Karpas-422 (cell line): ENCODE data around the gene CCDC178. TPM values are rescaled to one million over a fixed set of nuclear protein-coding genes. Genes with fewer than 3 reads are reported as not detected.
A peak's percentile ranks its signal among the peaks of the same experiment; 100 is the strongest.

ENCODE experiments used
- DNase-seq: peaks from one replicate; pipeline ENCODE4 v3.0.0-alpha.2; 2015
- H2AFZ ChIP-seq: fragments of 200-600 bp; sonication (generic); 2 replicates; pipeline ENCODE4 v1.6.1; 2014; ENCODE audit warnings: antibody characterized with exemption, low read length, mixed read lengths
- H3K27ac ChIP-seq: fragments of 200-600 bp; sonication (generic); 2 replicates; pipeline ENCODE4 v1.5.1; 2014; ENCODE audit warnings: mild to moderate bottlenecking, low read length, moderate library complexity
- H3K27me3 ChIP-seq: fragments of 200-600 bp; sonication (generic); 2 replicates; pipeline ENCODE4 v1.6.1; 2014; ENCODE audit warnings: low read length, mixed read lengths
- H3K36me3 ChIP-seq: fragments of 200-600 bp; sonication (generic); 2 replicates; pipeline ENCODE4 v1.6.1; 2014; ENCODE audit warnings: low read length, mixed read lengths; ENCODE audit not compliant: insufficient read depth
- H3K4me1 ChIP-seq: fragments of 200-600 bp; sonication (generic); 2 replicates; pipeline ENCODE4 v1.6.1; 2014; ENCODE audit warnings: mild to moderate bottlenecking, low read length, mixed read lengths
- H3K4me2 ChIP-seq: fragments of 200-600 bp; sonication (generic); 2 replicates; pipeline ENCODE4 v1.6.1; 2014; ENCODE audit warnings: low read length, low read depth, mild to moderate bottlenecking; ENCODE audit not compliant: poor library complexity, severe bottlenecking
- H3K4me3 ChIP-seq: fragments of 200-600 bp; sonication (generic); 2 replicates; pipeline ENCODE4 v1.5.1; 2014; ENCODE audit warnings: mild to moderate bottlenecking, antibody characterized with exemption, low read length, mixed read lengths
- H3K79me2 ChIP-seq: fragments of 200-600 bp; sonication (generic); 2 replicates; pipeline ENCODE4 v1.6.1; 2014; ENCODE audit warnings: mild to moderate bottlenecking, low read length, mixed read lengths
- H3K9ac ChIP-seq: fragments of 200-600 bp; sonication (generic); 2 replicates; pipeline ENCODE4 v1.6.0; 2014; ENCODE audit warnings: low read length
- H3K9me2 ChIP-seq: fragments of 200-600 bp; sonication (generic), shearing (Covaris generic); replicated peaks from 2 replicates; pipeline ENCODE4 v1.6.0; 2014; ENCODE audit warnings: mild to moderate bottlenecking, low read length, moderate library complexity; ENCODE audit not compliant: insufficient read depth
- H3K9me3 ChIP-seq: fragments of 300-700, 200-600 bp; sonication (generic); 2 replicates; pipeline ENCODE4 v1.6.1; 2014; ENCODE audit warnings: low read length, mixed read lengths
- H4K20me1 ChIP-seq: fragments of 200-600 bp; sonication (generic); 2 replicates; pipeline ENCODE4 v1.6.1; 2014; ENCODE audit warnings: mild to moderate bottlenecking, antibody characterized with exemption, low read length, low read depth; ENCODE audit not compliant: insufficient read depth
- total RNA-seq: library from RNA; depleted of rRNA; stranded (reverse); fragments of >200 nt; shearing (Covaris generic); gene quantifications from 2 replicates; pipeline ENCODE4 v1.2.3, GENCODE V29; 2014; ENCODE audit warnings: low replicate concordance

Gene CCDC178
- total RNA-seq, 1 experiment from 2014 or later = not detected

GRCh38 chr18:33231474-33232317, 208.8 kb downstream of the CCDC178 start:
- Histone ChIP-seq H3K4me1 (no peaks in the 10 kb centered on the region), H3K9me3 (no peaks in the 10 kb centered on the region), H3K36me3 (no peaks in the 10 kb centered on the region), H3K27ac (no peak overlapping the region), H3K4me2 (no peak overlapping the region), H3K27me3 (no peaks in the 10 kb centered on the region), H3K9me2 (no peaks in the 10 kb centered on the region), H2AFZ (no peak overlapping the region), H3K4me3 (no peak overlapping the region), H3K9ac (no peak overlapping the region), H4K20me1 (no peaks in the 10 kb centered on the region), H3K79me2 (no peaks in the 10 kb centered on the region)
- peak; percentile 87 for DNase-seq

DNA sequence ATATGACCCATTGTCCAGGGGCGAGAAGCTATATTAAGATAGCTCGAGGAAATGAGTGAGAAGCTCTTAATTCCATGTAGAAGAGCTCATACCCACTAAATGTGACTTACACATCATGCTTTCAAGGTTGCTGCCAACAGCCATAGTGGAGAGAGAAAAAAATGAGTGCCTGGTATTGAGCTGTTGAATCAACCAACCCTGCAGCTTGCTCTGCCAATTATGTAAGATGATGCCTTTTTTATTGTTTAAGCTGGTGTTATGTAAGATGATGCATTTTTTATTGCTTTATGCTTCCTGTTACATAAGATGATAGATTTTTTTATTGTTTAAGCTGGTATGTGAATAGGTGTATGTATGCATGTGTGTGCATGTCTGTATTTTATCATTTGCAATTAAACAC, 228.2 kb downstream of the CCDC178 start:
- no peak overlapping the region for H2AFZ ChIP-seq
- no peaks in the 10 kb centered on the region for H4K20me1 ChIP-seq
- no peak overlapping the region for H3K4me3 ChIP-seq
- no peak for DNase-seq
- no peaks in the 10 kb centered on the region for H3K4me1 ChIP-seq
- H3K4me2 ChIP-seq = no peak overlapping the region
- no peak overlapping the region for H3K9ac ChIP-seq
- H3K79me2 ChIP-seq = no peaks in the 10 kb centered on the region
- H3K27ac ChIP-seq = no peak overlapping the region
- no peaks in the 10 kb centered on the region for H3K9me3 ChIP-seq
- H3K27me3 ChIP-seq = no peaks in the 10 kb centered on the region
- no peaks in the 10 kb centered on the region for H3K36me3 ChIP-seq
- H3K9me2 ChIP-seq = no peaks in the 10 kb centered on the region

DNA sequence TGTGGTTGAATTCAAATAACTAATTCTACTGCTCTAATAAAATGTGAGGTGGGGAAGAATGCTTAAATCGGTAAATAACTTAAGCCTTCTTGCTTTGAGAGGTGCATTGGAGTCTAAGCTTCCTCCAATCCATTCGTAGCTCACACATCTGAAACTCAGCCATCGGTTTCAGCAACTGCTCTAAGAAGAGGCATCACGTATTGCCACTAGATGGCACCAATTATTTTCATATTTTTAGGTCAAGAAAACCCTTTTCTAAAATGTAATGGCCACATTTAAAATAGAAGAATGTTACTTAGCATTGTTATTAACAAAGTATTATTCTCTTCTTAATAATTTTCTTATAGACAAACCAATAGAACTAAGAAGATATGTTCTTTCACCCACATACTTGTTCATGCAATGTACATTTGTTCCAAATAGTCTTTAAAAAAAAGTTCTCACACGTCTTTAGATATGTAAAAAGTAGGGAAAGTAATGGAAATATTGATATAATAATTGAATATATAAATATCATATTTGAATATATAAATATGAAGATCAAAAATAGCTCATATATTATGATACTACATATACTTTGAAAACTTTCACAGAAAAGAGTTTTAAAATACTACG, 229.8 kb downstream of the CCDC178 start:
- Histone ChIP-seq H3K9ac (no peak overlapping the region), H3K27me3 (no peaks in the 10 kb centered on the region), H2AFZ (no peak overlapping the region), H3K4me1 (no peaks in the 10 kb centered on the region), H3K9me3 (no peaks in the 10 kb centered on the region), H4K20me1 (no peaks in the 10 kb centered on the region), H3K27ac (no peak overlapping the region), H3K9me2 (no peaks in the 10 kb centered on the region), H3K36me3 (no peaks in the 10 kb centered on the region), H3K4me3 (no peak overlapping the region), H3K4me2 (no peak overlapping the region), H3K79me2 (no peaks in the 10 kb centered on the region)
- DNase-seq = peak; percentile 77

DNA sequence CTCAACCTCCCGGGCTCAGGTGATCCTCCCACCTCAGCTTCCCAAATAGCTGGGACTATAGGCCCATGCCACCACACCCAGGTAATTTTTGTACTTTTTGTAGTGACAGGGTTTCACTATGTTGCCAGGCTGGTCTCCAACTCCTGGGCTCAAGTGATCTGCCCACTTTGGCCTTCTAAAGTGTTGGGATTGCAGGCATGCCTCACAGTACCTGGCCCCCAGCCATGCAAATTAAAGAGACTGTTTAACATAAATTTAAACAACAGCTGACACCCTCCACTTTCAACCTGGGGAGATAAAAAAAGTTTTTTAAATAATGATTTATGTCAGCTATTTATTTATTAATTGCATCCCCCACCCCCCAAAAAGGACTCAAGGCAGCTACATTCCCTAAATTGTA, 234.7 kb downstream of the CCDC178 start:
- H3K27me3 ChIP-seq = no peaks in the 10 kb centered on the region
- no peaks in the 10 kb centered on the region for H3K9me3 ChIP-seq
- no peak overlapping the region for H3K4me2 ChIP-seq
- H2AFZ ChIP-seq = no peak overlapping the region
- H3K9ac ChIP-seq = no peak overlapping the region
- no peak overlapping the region for H3K27ac ChIP-seq
- H4K20me1 ChIP-seq = no peaks in the 10 kb centered on the region
- H3K4me1 ChIP-seq = no peaks in the 10 kb centered on the region
- H3K4me3 ChIP-seq = no peak overlapping the region
- H3K36me3 ChIP-seq = no peaks in the 10 kb centered on the region
- no peak for DNase-seq
- H3K79me2 ChIP-seq = no peaks in the 10 kb centered on the region
- no peaks in the 10 kb centered on the region for H3K9me2 ChIP-seq

GRCh38 chr18:33201509-33201926, 239.0 kb downstream of the CCDC178 start:
- 0 out of 2 replicates have a peak overlapping the region, but pooled peaks have one; percentile 16 for H2AFZ ChIP-seq

DNA sequence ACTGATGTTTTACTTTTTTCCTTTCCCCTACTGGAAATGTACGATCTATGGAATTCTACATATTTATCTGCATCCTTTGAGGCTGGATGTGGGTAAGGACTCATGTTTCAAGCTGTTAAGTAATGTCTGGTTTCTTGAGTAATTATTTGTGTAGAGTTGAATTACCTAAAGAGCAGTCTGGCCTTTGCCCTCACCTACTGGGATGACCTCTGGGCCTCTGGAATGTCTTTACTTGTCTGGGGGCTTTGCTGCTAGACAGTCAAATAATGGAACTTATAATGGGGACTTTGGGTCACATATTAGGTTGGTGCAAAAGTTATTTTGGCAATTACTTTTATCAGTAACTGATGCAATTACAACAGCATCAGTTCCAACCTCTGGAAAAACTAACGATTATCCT, 244.7 kb downstream of the CCDC178 start:
- H3K9me3 ChIP-seq = no peaks in the 10 kb centered on the region
- H3K4me1 ChIP-seq = no peaks in the 10 kb centered on the region
- no peak for DNase-seq
- H3K36me3 ChIP-seq = no peaks in the 10 kb centered on the region
- H3K79me2 ChIP-seq = no peaks in the 10 kb centered on the region
- no peaks in the 10 kb centered on the region for H3K27me3 ChIP-seq
- H3K27ac ChIP-seq = no peak overlapping the region
- H2AFZ ChIP-seq = no peak overlapping the region
- H3K9ac ChIP-seq = no peak overlapping the region
- H3K4me2 ChIP-seq = no peak overlapping the region
- no peak overlapping the region for H3K4me3 ChIP-seq
- H4K20me1 ChIP-seq = no peaks in the 10 kb centered on the region
- no peaks in the 10 kb centered on the region for H3K9me2 ChIP-seq

More at GRCh38 chr18:33201509-33201926, 239.0 kb downstream of the CCDC178 start:
- Histone ChIP-seq H3K4me2 (no peak overlapping the region), H3K9ac (no peak overlapping the region), H3K36me3 (no peaks in the 10 kb centered on the region), H3K9me3 (no peaks in the 10 kb centered on the region), H4K20me1 (no peaks in the 10 kb centered on the region), H3K4me1 (no peaks in the 10 kb centered on the region), H3K27ac (no peak overlapping the region), H3K27me3 (no peaks in the 10 kb centered on the region), H3K79me2 (no peaks in the 10 kb centered on the region), H3K9me2 (no peaks in the 10 kb centered on the region), H3K4me3 (no peak overlapping the region)
- peak; percentile 73 for DNase-seq

DNA sequence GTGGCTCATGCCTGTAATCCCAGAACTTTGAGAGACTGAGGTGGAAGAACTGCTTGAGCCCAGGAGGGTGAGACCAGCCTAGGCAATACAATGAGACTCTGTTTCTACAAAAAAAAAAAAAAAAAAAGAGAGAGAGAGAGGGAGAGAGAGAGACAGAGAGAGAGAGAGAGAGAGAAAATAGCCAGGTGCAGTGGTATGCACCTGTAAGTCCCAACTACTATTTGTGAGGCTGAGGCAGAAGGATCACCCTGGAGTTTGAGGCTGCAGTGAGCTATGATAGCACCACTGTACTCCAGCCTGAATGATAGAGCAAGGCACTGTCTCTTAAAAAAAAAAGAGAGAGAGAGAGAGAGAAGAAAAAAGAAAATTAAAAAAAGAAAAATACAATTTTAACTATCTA, 245.7 kb downstream of the CCDC178 start:
- Histone ChIP-seq H3K4me2 (no peak overlapping the region), H3K9me2 (no peaks in the 10 kb centered on the region), H3K9me3 (no peaks in the 10 kb centered on the region), H2AFZ (no peak overlapping the region), H3K4me3 (no peak overlapping the region), H3K27me3 (no peaks in the 10 kb centered on the region), H3K27ac (no peak overlapping the region), H4K20me1 (no peaks in the 10 kb centered on the region), H3K36me3 (no peaks in the 10 kb centered on the region), H3K79me2 (no peaks in the 10 kb centered on the region), H3K4me1 (no peaks in the 10 kb centered on the region), H3K9ac (no peak overlapping the region)
- no peak for DNase-seq

GRCh38 chr18:33184958-33185357, 255.6 kb downstream of the CCDC178 start:
- Histone ChIP-seq H3K9me3 (no peaks in the 10 kb centered on the region), H3K36me3 (no peaks in the 10 kb centered on the region), H3K27me3 (no peaks in the 10 kb centered on the region), H4K20me1 (no peaks in the 10 kb centered on the region), H3K79me2 (no peaks in the 10 kb centered on the region), H3K27ac (no peak overlapping the region), H3K4me1 (peaks cover 12% of the 10 kb centered on the region; the same call in 1 of the 2 replicates), H2AFZ (no peak overlapping the region), H3K9me2 (no peaks in the 10 kb centered on the region), H3K4me2 (no peak overlapping the region), H3K4me3 (no peak overlapping the region), H3K9ac (no peak overlapping the region)
- DNase-seq = no peak
